GM12865 (cell line): ENCODE results near the gene HNMT.

Experiments used
- DNase-seq: peaks from one replicate; pipeline ENCODE4 v3.0.0; 2010; ENCODE audit warnings: low read depth
- H3K4me3 ChIP-seq: 2 replicates; pipeline ENCODE4 v1.5.1; 2011; ENCODE audit warnings: mild to moderate bottlenecking, low read depth, low read length, control low read depth
- TF ChIP-seq, protein P1 (sequence below): IDR thresholded peaks from 2 replicates; pipeline ENCODE4 v1.5.1; 2011; ENCODE audit warnings: low read length, control low read depth, low read depth, inconsistent platforms; ENCODE audit not compliant: insufficient read depth; ENCODE audit errors: missing control alignments

Gene HNMT

DNA sequence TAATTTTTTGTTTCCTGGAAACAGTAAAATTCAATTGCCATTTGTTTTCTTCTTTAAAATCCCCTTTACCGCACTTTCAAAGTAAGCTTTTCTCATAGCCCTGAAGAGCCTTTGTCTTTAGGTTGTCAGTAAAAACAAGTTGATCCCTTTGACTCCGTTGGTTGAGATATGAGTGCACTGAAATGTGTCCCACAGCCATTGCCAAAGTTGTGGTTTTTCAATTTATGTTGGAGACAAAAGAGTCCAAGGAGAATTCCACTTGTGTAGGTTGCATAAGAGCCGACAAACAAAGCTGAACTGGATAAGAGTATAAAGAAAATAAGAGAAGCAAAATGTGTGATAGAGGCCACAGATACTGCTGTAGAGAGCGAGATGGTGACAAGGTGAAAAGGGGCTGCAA, 26.1 kb upstream of the HNMT start:
- no peak for DNase-seq
- TF ChIP-seq, protein P1, sequence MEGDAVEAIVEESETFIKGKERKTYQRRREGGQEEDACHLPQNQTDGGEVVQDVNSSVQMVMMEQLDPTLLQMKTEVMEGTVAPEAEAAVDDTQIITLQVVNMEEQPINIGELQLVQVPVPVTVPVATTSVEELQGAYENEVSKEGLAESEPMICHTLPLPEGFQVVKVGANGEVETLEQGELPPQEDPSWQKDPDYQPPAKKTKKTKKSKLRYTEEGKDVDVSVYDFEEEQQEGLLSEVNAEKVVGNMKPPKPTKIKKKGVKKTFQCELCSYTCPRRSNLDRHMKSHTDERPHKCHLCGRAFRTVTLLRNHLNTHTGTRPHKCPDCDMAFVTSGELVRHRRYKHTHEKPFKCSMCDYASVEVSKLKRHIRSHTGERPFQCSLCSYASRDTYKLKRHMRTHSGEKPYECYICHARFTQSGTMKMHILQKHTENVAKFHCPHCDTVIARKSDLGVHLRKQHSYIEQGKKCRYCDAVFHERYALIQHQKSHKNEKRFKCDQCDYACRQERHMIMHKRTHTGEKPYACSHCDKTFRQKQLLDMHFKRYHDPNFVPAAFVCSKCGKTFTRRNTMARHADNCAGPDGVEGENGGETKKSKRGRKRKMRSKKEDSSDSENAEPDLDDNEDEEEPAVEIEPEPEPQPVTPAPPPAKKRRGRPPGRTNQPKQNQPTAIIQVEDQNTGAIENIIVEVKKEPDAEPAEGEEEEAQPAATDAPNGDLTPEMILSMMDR, result no peak
- H3K4me3 ChIP-seq, result no peak overlapping the region

DNA sequence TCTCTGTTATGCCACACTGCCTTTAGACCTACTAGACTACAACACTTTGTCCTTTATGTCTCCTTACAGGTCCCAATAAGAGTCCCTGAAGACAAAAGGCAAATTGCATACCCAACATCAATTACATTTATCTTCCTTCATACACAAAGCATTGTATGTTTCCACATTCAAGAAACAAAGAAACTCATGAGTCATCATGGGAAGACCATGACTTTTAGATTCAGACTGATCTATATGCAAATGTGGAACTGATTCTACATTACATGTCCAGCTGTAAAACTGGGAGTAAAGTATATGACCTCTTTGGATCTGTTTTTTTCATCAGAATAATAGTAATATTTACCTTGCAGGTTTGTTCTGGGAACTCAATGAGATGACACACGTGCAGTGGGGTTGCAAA, 25.2 kb upstream of the HNMT start:
- no peak overlapping the region for H3K4me3 ChIP-seq
- no peak for DNase-seq
- TF ChIP-seq, protein P1, result no peak

DNA sequence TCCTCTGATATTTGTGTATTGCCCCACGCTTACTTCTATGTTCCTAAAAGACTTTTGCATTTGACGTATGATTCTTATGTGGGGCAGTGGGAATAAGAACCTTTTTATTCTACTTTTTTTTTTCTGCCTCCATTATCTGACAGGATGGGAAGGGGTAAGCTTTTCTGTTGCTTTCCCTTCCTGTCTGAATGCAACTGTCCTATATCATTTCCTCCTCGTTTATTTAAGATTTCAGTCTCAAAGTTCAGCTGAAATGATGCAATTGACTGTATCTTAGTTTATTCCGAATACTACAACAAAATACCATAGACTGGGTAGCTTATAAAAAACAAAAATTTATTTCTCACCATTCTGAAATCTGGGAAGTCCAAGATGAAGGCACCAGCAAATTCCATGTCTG, 24.1 kb upstream of the HNMT start:
- H3K4me3 ChIP-seq, result no peak overlapping the region
- TF ChIP-seq, protein P1, result no peak
- no peak for DNase-seq

DNA sequence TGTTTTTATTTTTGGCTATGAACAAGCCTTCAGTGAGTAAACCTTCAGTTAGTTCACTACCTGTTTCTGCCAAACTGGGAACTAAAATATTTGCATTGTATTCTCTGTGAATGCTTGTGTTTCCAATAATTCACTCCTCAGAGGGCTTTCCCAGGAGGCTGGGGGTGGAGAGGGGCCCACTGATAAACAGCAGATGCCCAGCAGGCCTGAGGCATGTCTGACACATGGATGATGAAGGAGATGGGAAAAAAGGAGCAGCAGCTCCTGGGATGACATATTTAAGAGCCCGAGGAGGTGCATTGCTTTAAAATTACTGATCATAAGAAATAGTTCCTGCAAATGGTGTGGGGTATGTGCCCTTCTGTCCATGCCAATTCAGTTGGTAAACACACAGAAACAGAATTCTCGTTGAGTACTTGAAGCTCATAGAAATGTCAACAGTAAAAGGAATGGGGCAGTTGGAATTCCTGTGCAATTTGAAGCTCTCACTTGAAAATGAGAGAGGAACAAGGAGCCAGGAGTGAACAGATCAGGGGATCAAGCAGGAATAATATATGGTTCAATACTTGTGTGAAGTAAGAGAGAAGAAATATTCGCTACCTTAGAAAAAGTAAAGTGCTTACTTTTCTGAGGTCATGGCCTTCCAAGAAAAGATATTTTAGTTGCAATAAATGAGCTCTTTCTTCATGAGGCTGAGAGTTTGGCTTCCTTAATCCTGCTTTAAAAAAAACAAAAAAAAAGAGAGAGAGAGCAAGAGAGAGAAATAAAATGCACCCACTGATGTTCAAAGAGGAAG, 22.0 kb upstream of the HNMT start:
- TF ChIP-seq, protein P1, result no peak
- H3K4me3 ChIP-seq, result no peak overlapping the region
- no peak for DNase-seq

DNA sequence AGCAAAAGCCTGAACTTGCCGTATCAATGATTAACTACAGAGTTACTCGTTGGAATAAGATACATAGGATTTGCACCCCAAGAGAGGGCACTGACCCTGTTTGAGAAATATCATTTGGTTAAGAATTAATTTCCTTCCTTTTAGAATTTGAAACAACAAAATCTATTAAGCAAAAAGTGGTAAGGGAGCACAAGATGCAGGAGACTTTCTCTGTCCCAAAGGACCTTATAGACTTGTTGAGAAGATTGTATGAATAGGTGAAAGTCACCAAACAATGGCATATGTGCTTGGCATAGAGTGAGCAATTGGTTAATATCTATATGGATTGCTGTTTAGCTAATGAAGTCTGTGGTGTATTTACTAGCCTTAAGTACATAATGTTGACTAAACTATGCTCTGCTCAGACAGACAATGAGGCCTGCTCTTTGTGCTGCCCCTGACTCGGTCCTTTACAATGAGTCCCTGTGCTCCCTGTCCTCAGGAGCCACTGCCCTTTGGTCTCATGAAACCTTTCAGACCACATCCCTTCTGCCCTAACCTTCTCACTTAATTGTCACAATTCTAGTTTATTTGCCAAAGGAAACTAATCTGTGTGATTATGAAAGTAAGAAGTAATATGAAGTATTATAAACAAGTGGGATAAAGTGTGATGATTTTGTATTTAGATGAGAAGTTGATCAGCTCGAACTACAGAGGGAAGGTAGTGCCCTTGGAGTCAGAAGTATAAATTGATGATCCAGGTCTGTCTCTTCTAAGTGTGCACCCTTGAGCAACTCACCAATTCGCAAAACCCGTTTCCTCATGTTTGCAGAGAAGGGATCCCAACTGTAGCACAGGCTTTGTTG, 21.2 kb upstream of the HNMT start:
- DNase-seq, result no peak
- H3K4me3 ChIP-seq, result no peak overlapping the region
- TF ChIP-seq, protein P1, result no peak

DNA sequence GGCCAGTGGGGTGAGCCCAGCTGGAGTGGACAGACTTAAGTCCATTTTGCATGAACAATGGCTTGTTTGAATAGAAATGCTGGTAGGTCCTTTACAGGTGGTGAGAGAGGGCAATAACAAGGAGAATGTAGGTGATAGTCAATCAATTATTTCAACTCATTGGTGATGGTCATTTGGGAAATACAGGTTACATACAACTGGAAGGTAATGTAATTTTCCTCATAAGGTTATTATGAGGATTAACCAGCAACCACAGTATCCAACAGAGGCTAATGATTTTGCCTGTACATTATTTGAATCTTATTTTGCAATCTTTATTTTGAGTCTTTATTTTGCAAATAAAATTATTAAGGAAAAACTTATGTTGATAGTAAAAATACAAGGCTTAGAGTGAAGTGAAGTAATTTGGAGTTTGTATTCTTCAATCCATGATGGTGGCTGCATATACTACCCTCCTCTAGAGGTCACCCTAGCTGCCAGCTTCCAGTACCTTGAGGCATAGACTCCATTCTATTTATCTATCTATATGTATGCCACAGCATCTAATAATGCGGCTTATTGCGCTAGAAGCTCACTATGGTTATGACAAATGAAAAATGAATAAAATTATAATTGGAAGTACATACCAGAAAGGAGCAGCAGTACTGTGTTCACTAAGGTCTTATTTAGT, 20.5 kb upstream of the HNMT start:
- no peak overlapping the region for H3K4me3 ChIP-seq
- no peak for DNase-seq
- TF ChIP-seq, protein P1, result no peak
